ENCODE measurements around the gene DLG2.

DNA sequence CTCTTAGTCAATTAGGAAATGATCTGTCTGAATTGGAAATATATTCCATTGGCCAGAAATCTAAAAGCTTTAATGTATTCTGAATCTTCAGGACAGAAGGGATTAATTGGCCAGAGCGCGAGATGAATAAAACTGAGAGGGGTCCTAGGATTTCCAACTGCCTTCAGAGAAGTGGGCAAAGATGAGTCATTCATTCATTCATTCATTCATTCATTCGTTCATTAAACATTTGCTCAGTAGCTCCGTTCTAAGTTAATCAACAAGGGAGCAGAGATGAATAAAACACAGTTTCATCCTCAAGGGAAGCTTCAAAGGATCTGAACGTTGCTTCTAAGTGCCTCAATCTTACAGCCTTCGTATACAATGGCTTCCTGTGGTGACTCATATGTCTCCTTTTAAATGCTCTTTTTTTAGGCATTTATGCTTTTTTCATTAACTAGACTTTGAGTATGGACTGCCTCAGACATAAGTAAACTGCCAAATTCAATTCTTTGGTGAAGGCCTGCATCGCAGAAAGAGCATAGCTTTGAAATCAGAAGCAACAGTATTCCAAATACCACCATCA lies 1803.6 kb downstream of the DLG2 start:
- TF ChIP-seq POLR2AphosphoS5 (IDR thresholded peaks at IDR 0.05) = no peak
- TF ChIP-seq, protein P1, sequence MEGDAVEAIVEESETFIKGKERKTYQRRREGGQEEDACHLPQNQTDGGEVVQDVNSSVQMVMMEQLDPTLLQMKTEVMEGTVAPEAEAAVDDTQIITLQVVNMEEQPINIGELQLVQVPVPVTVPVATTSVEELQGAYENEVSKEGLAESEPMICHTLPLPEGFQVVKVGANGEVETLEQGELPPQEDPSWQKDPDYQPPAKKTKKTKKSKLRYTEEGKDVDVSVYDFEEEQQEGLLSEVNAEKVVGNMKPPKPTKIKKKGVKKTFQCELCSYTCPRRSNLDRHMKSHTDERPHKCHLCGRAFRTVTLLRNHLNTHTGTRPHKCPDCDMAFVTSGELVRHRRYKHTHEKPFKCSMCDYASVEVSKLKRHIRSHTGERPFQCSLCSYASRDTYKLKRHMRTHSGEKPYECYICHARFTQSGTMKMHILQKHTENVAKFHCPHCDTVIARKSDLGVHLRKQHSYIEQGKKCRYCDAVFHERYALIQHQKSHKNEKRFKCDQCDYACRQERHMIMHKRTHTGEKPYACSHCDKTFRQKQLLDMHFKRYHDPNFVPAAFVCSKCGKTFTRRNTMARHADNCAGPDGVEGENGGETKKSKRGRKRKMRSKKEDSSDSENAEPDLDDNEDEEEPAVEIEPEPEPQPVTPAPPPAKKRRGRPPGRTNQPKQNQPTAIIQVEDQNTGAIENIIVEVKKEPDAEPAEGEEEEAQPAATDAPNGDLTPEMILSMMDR (IDR thresholded peaks at IDR 0.05) = no peak
- no peak for TF ChIP-seq POLR2A (IDR thresholded peaks at IDR 0.05)
- TF ChIP-seq EP300 (IDR thresholded peaks at IDR 0.05) = no peak

Data from sigmoid colon (tissue), 4 donors.